NCI-H82 (cell line): ENCODE measurements around the gene PSMD9.
A peak's percentile ranks its signal among the peaks of the same experiment; 100 is the strongest.
"Not testable (repeated sequence)": the region's sequence is repeated elsewhere in the genome, so short reads cannot be mapped to it uniquely, and the experiment has no call there.

ENCODE experiments used
- DNase-seq: peaks from one replicate; lab custom pipeline; 2025; lab: John Stamatoyannopoulos, UW

Gene PSMD9

GRCh38 chr12:121925358-121925695 is 36.7 kb downstream of the PSMD9 start:
- no peak for DNase-seq

- DNase-seq: no peak
Observed at GRCh38 chr12:121926874-121927706, 38.5 kb downstream of the PSMD9 start.

- DNase-seq: no peak
Observed at GRCh38 chr12:121927813-121928212, 39.2 kb downstream of the PSMD9 start.

GRCh38 chr12:121929545-121929944 is 41.0 kb downstream of the PSMD9 start:
- not testable (repeated sequence) for DNase-seq

GRCh38 chr12:121930862-121931261 is 42.3 kb downstream of the PSMD9 start:
- DNase-seq: no peak

GRCh38 chr12:121932176-121932536 is 43.6 kb downstream of the PSMD9 start:
- no peak for DNase-seq

GRCh38 chr12:121932914-121933521 is 44.4 kb downstream of the PSMD9 start:
- DNase-seq: no peak

GRCh38 chr12:121933522-121934308 is 45.1 kb downstream of the PSMD9 start:
- DNase-seq: peak; percentile 29

- DNase-seq: no peak
Observed at GRCh38 chr12:121934309-121934664, 45.7 kb downstream of the PSMD9 start.

- DNase-seq: no peak
Observed at GRCh38 chr12:121937654-121938053, 49.1 kb downstream of the PSMD9 start.

GRCh38 chr12:121939186-121939585 is 50.6 kb downstream of the PSMD9 start:
- DNase-seq: no peak

GRCh38 chr12:121939992-121940766 is 51.6 kb downstream of the PSMD9 start:
- DNase-seq: no peak

GRCh38 chr12:121942145-121942718 is 53.6 kb downstream of the PSMD9 start:
- DNase-seq: no peak

- DNase-seq: no peak
Observed at GRCh38 chr12:121943926-121944325, 55.3 kb downstream of the PSMD9 start.

GRCh38 chr12:121946313-121947025 is 57.9 kb downstream of the PSMD9 start:
- DNase-seq: no peak

GRCh38 chr12:121947981-121948380 is 59.4 kb downstream of the PSMD9 start:
- DNase-seq: no peak

GRCh38 chr12:121949648-121950397 is 61.2 kb downstream of the PSMD9 start:
- DNase-seq: no peak

- no peak for DNase-seq
Observed at GRCh38 chr12:121953117-121953692, 64.6 kb downstream of the PSMD9 start.

GRCh38 chr12:121953695-121954094 is 65.1 kb downstream of the PSMD9 start:
- DNase-seq: no peak
